H1 (cell line): ENCODE measurements around the gene UBXN4. TPM values are rescaled to one million over a fixed set of nuclear protein-coding genes. Genes with fewer than 3 reads are reported as not detected.

ENCODE experiments used
- CTCF ChIA-PET: fragments of 300-600 bp; sonication (Branson Sonifier 250); formaldehyde crosslinking; loops from one replicate; lab custom pipeline; 2021; ENCODE audit not compliant: partially characterized antibody; lab: Charles Lee
- POLR2A ChIA-PET: fragments of 300-600 bp; sonication (Branson Sonifier 250); formaldehyde crosslinking; loops from one replicate; lab custom pipeline; 2021; ENCODE audit warnings: inconsistent platforms; ENCODE audit not compliant: partially characterized antibody; lab: Charles Lee
- DNase-seq, 2 experiments: peaks; one replicate each; pipeline versions ENCODE4 v3.0.0 to v3.0.0-alpha.2; 2010 to 2022; ENCODE audit warnings: low spot score in 2 of 2, low read depth in 1 of 2, mixed read lengths in 1 of 2
- FAIRE-seq: peaks from 2 replicates; lab custom pipeline; 2011; peaks lifted over from hg19 to GRCh38; lab: Jason Lieb, UNC
- H2AFZ ChIP-seq: 2 replicates; pipeline ENCODE4 v1.8.1; 2012; ENCODE audit warnings: low read length, inconsistent platforms
- H2AK5ac ChIP-seq: 2 replicates; pipeline ENCODE4 v1.6.1; 2013; ENCODE audit warnings: low read depth, low read length
- H2BK120ac ChIP-seq: replicated peaks from 2 replicates; pipeline ENCODE3; 2013; ENCODE audit warnings: low read depth, low read length, inconsistent platforms
- H2BK12ac ChIP-seq: 2 replicates; pipeline ENCODE4 v1.6.1; 2013; ENCODE audit warnings: low read depth, low read length
- H2BK15ac ChIP-seq: 2 replicates; pipeline ENCODE4 v1.6.1; 2013; ENCODE audit warnings: low read length
- H2BK20ac ChIP-seq: 2 replicates; pipeline ENCODE4 v1.6.1; 2013; ENCODE audit warnings: low read length
- H2BK5ac ChIP-seq: 2 replicates; pipeline ENCODE4 v1.6.1; 2013; ENCODE audit warnings: low read depth, low read length
- H3K14ac ChIP-seq: 2 replicates; pipeline ENCODE4 v1.6.1; 2013; ENCODE audit warnings: inconsistent platforms; ENCODE audit not compliant: insufficient read length
- H3K18ac ChIP-seq: 2 replicates; pipeline ENCODE4 v1.6.1; 2013; ENCODE audit warnings: low read length; ENCODE audit errors: extremely low read depth
- H3K23ac ChIP-seq: 2 replicates; pipeline ENCODE4 v1.6.1; 2013; ENCODE audit warnings: inconsistent platforms; ENCODE audit not compliant: insufficient read length
- H3K23me2 ChIP-seq: 2 replicates; pipeline ENCODE4 v1.6.1; 2013; ENCODE audit warnings: low read depth, low read length
- H3K27ac ChIP-seq: 2 replicates; pipeline ENCODE4 v1.6.1; 2011; ENCODE audit warnings: low read depth, low read length, inconsistent platforms
- H3K27me3 ChIP-seq, 4 experiments: replicated peaks in 1 of 4; 1 replicate in 1 of 4; 2 replicates in 3 of 4; pipeline versions ENCODE4 v1.6.1 to v1.8.1; 2011 to 2013; ENCODE audit warnings: low read length in 3 of 4, mild to moderate bottlenecking in 3 of 4, inconsistent platforms in 2 of 4, mixed read lengths in 2 of 4, moderate library complexity in 1 of 4; ENCODE audit not compliant: control insufficient read depth in 3 of 4, insufficient read depth in 3 of 4; ENCODE audit errors: extremely low read depth in 1 of 4
- H3K36me3 ChIP-seq, 4 experiments: 2 replicates each; pipeline versions ENCODE4 v1.6.1 to v1.8.1; 2011 to 2013; ENCODE audit warnings: mild to moderate bottlenecking in 4 of 4, low read length in 3 of 4, moderate library complexity in 2 of 4, control low read depth in 1 of 4, inconsistent platforms in 1 of 4; ENCODE audit not compliant: insufficient read depth in 4 of 4, control insufficient read depth in 2 of 4
- H3K4ac ChIP-seq: replicated peaks from 2 replicates; pipeline ENCODE3; 2013; ENCODE audit warnings: low read length, low read depth, mixed read lengths, inconsistent platforms; ENCODE audit not compliant: insufficient read length
- H3K4me1 ChIP-seq, 4 experiments: replicated peaks in 1 of 4; 1 replicate in 1 of 4; 2 replicates in 3 of 4; pipeline versions ENCODE4 v1.6.1 to v1.8.1; 2011 to 2013; ENCODE audit warnings: low read length in 3 of 4, inconsistent platforms in 2 of 4, mixed read lengths in 1 of 4; ENCODE audit not compliant: insufficient read depth in 4 of 4, control insufficient read depth in 3 of 4
- H3K4me2 ChIP-seq, 2 experiments: 2 replicates each; pipeline versions ENCODE4 v1.6.1 to v1.8.1; 2011 to 2013; ENCODE audit warnings: low read depth in 2 of 2, low read length in 2 of 2, control low read depth in 1 of 2, inconsistent platforms in 1 of 2, mild to moderate bottlenecking in 1 of 2; ENCODE audit not compliant: insufficient read depth in 1 of 2
- H3K4me3 ChIP-seq, 4 experiments: fragments of 200-600, 300-600 bp in 1 of 4; sonication (generic), shearing (Covaris generic), sonication (Bioruptor Twin) in 1 of 4; 2 replicates each; pipeline versions ENCODE4 v1.5.1 to v1.8.1; 2011 to 2016; ENCODE audit warnings: low read length in 4 of 4, low read depth in 3 of 4, control low read depth in 2 of 4, inconsistent platforms in 2 of 4, mild to moderate bottlenecking in 2 of 4, mixed read lengths in 1 of 4, moderate library complexity in 1 of 4; ENCODE audit not compliant: insufficient read depth in 2 of 4; ENCODE audit errors: extremely low read depth in 1 of 4
- H3K56ac ChIP-seq: replicated peaks from 2 replicates; pipeline ENCODE3; 2013; ENCODE audit warnings: low read depth, mild to moderate bottlenecking, mixed read lengths, low read length, inconsistent platforms; ENCODE audit not compliant: insufficient read length
- H3K79me1 ChIP-seq: 2 replicates; pipeline ENCODE4 v1.6.1; 2013; ENCODE audit warnings: low read depth, low read length, control low read depth
- H3K79me2 ChIP-seq, 2 experiments: 2 replicates each; pipeline versions ENCODE4 v1.6.1 to v1.8.1; 2012 to 2013; ENCODE audit warnings: low read length in 2 of 2, mild to moderate bottlenecking in 2 of 2, inconsistent platforms in 1 of 2; ENCODE audit not compliant: insufficient read depth in 2 of 2, control insufficient read depth in 1 of 2
- H3K9ac ChIP-seq, 4 experiments: replicated peaks in 1 of 4; 1 replicate in 1 of 4; 2 replicates in 3 of 4; pipeline versions ENCODE4 v1.6.1 to v1.8.1; 2011 to 2013; ENCODE audit warnings: low read depth in 3 of 4, low read length in 3 of 4, control low read depth in 2 of 4, mild to moderate bottlenecking in 2 of 4, moderate library complexity in 2 of 4, inconsistent platforms in 1 of 4; ENCODE audit errors: extremely low read depth in 1 of 4
- H3K9me3 ChIP-seq, 2 experiments: 2 replicates each; pipeline versions ENCODE4 v1.6.1 to v1.8.1; 2012 to 2013; ENCODE audit warnings: mild to moderate bottlenecking in 2 of 2, moderate library complexity in 2 of 2, control low read depth in 1 of 2, inconsistent platforms in 1 of 2, low read depth in 1 of 2, low read length in 1 of 2, mixed read lengths in 1 of 2; ENCODE audit not compliant: insufficient read depth in 2 of 2
- H4K20me1 ChIP-seq, 2 experiments: replicated peaks in 1 of 2; 2 replicates each; pipeline versions ENCODE3 to v1.8.1; 2011 to 2013; ENCODE audit warnings: inconsistent platforms in 2 of 2, low read length in 2 of 2, mild to moderate bottlenecking in 1 of 2; ENCODE audit not compliant: insufficient read depth in 2 of 2, control insufficient read depth in 1 of 2
- H4K5ac ChIP-seq: 2 replicates; pipeline ENCODE4 v1.6.1; 2013; ENCODE audit warnings: low read length, low read depth, mixed read lengths, inconsistent platforms; ENCODE audit not compliant: insufficient read length
- H4K8ac ChIP-seq: 2 replicates; pipeline ENCODE4 v1.8.0; 2013; ENCODE audit warnings: mild to moderate bottlenecking, moderate library complexity, low read length, inconsistent platforms; ENCODE audit not compliant: insufficient read depth; ENCODE audit errors: extremely low read depth
- H4K91ac ChIP-seq: replicated peaks from 2 replicates; pipeline ENCODE3; 2013; ENCODE audit warnings: low read length, mixed read lengths, inconsistent platforms; ENCODE audit not compliant: insufficient read length
- CHD1 ChIP-seq: IDR thresholded peaks from 2 replicates; pipeline ENCODE4 v1.6.1; 2012; ENCODE audit warnings: low read depth, low read length, improper control_type of control experiment
- CREB1 ChIP-seq: IDR thresholded peaks from 2 replicates; pipeline ENCODE4 v1.6.1; 2012; ENCODE audit warnings: inconsistent platforms
- GABPA ChIP-seq: IDR thresholded peaks from 2 replicates; pipeline ENCODE4 v1.6.1; 2011; ENCODE audit warnings: mild to moderate bottlenecking, low read length, moderate library complexity, borderline replicate concordance; ENCODE audit not compliant: insufficient read depth
- GTF2F1 ChIP-seq: IDR thresholded peaks from 2 replicates; pipeline ENCODE4 v1.6.1; 2012; ENCODE audit warnings: low read depth, low read length, improper control_type of control experiment, borderline replicate concordance
- KDM4A ChIP-seq: IDR thresholded peaks from one replicate; pipeline ENCODE4 v1.7.1; 2012; ENCODE audit warnings: low read depth, mild to moderate bottlenecking, moderate library complexity, low read length, inconsistent platforms; ENCODE audit not compliant: severe bottlenecking
- PHF8 ChIP-seq: fragments of 200-600 bp; sonication (generic); conservative IDR thresholded peaks from 2 replicates; pipeline ENCODE4 v1.7.1; 2012; ENCODE audit warnings: low read depth, mild to moderate bottlenecking, inconsistent platforms, low read length, moderate library complexity
- POLR2AphosphoS5 ChIP-seq: IDR thresholded peaks from 2 replicates; pipeline ENCODE4 v1.6.1; 2011; ENCODE audit warnings: low read depth, low read length
- RFX5 ChIP-seq: IDR thresholded peaks from 2 replicates; pipeline ENCODE4 v1.6.1; 2011; ENCODE audit warnings: low read depth, low read length, improper control_type of control experiment, borderline replicate concordance
- TAF7 ChIP-seq: optimal IDR thresholded peaks from 2 replicates; pipeline ENCODE3; 2011; ENCODE audit warnings: low read depth, mild to moderate bottlenecking, inconsistent platforms, low read length, moderate library complexity, borderline replicate concordance
- TBP ChIP-seq: IDR thresholded peaks from 2 replicates; pipeline ENCODE4 v1.6.1; 2011; ENCODE audit warnings: low read depth, low read length, improper control_type of control experiment
- TEAD4 ChIP-seq: IDR thresholded peaks from 2 replicates; pipeline ENCODE4 v1.6.1; 2012; ENCODE audit warnings: low read depth, low read length, inconsistent platforms, mixed read lengths
- ZNF274 ChIP-seq: IDR thresholded peaks from 2 replicates; pipeline ENCODE4 v1.7.0; 2012; ENCODE audit warnings: low read length, borderline replicate concordance; ENCODE audit errors: extremely low read depth
- WGBS, 2 experiments: shearing (Covaris generic) in 1 of 2; methylation state at CpG; one replicate each; pipeline versions ENCODE4 v1.1.6 to v1.1.7; 2013 to 2015; ENCODE audit warnings: low lambda C conversion rate in 2 of 2, mixed read lengths in 2 of 2, inconsistent platforms in 1 of 2, low coverage in 1 of 2, missing lambda C conversion rate in 1 of 2; ENCODE audit not compliant: insufficient replicate concordance in 2 of 2, insufficient coverage in 1 of 2, insufficient read length in 1 of 2; ENCODE audit errors: extremely low coverage in 1 of 2, missing lambda C conversion rate in 1 of 2; 5-methylcytosine and 5-hydroxymethylcytosine counted together
- polyA plus RNA-seq, 7 experiments: library from polyadenylated mRNA; depleted of rRNA in 3 of 7; stranded (reverse) in 5 of 7; unstranded in 2 of 7; fragments of >200 nt in 5 of 7; fragments of 200-250 nt in 2 of 7; gene quantifications; 1 replicate in 5 of 7; 2 replicates in 1 of 7; 4 replicates in 1 of 7; pipeline versions ENCODE4 v1.2.1 to v1.2.3, GENCODE V29; 2011 to 2013; ENCODE audit warnings: missing spikeins in 2 of 7, mixed read lengths in 2 of 7
- total RNA-seq: library from RNA; stranded (reverse); fragmentation: NEBNext Ultra II Directional; extraction: Animal tissue kit (Norgen Biotek cat#: 25700); gene quantifications from 2 replicates; pipeline ENCODE4 v1.2.1, GENCODE V29; 2021
- TF ChIP-seq, protein P1 (sequence below): IDR thresholded peaks from 2 replicates; pipeline ENCODE4 v1.6.1; 2012; ENCODE audit warnings: inconsistent platforms
- TF ChIP-seq, protein P2 (sequence below): IDR thresholded peaks from 2 replicates; pipeline ENCODE4 v1.6.1; 2011; ENCODE audit warnings: low read length, improper control_type of control experiment

Gene UBXN4
- total and polyA plus RNA-seq, 2 of the 8 experiments (the other 6 are each of a cell fraction or from before 2014, with no cell fraction given), result 20.1 to 64.2 TPM

DNA sequence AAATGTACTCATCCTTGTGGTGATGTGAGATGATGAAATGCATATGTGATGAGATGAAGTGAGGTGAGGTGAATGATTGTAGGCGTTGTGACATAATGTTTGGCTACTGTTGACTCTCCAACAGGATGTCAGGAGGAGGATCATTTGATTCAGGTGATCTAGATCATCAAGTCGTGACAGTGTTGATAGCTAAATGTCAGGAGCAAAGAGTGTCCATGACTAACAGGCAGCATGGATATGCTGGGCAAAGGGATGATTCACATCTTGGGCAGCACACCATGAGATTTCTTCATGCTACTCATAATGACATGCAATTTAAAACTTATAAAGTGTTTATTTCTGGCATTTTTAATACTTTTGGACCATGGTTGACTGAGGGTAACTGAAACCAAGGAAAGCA lies 40.2 kb upstream of the UBXN4 start:
- H2AK5ac ChIP-seq, result no peak overlapping the region
- H4K20me1 ChIP-seq, result no peaks in the 10 kb centered on the region
- DNase-seq (no peak), FAIRE-seq (no peak)
- 86 to 100% methylated on average over 1 to 2 of the region's 2 CpGs for WGBS, 2 experiments
- no peak overlapping the region for H3K18ac ChIP-seq
- no peak overlapping the region for H4K91ac ChIP-seq
- H3K27ac ChIP-seq, result no peak overlapping the region
- ChIA-PET CTCF (interaction anchor here (1.3 to 3.5 kb wide), 2 partner anchors 8 to 32 kb away, joined by 3 to 18 read pairs; no protein-coding TSS in a partner anchor), POLR2A (interaction anchor here (1.0 kb wide), 1 partner anchor 64 kb away, joined by 3 read pairs; no protein-coding TSS in a partner anchor)
- H3K4me2 ChIP-seq, result no peak overlapping the region
- H4K5ac ChIP-seq, result no peak overlapping the region
- no peak overlapping the region for H2BK15ac ChIP-seq
- H4K8ac ChIP-seq, result no peak overlapping the region
- H2BK20ac ChIP-seq, result no peak overlapping the region
- H2BK5ac ChIP-seq, result no peak overlapping the region
- no peak overlapping the region for H3K14ac ChIP-seq
- H3K36me3 ChIP-seq, result peaks cover 0 to 6% (median 1%) of the 10 kb centered on the region in 4 experiments; a peak in 3 of 8 replicates
- no peak overlapping the region for H3K23ac ChIP-seq
- no peak overlapping the region for H3K4ac ChIP-seq
- H2BK12ac ChIP-seq, result no peak overlapping the region
- H3K79me1 ChIP-seq, result no peaks in the 10 kb centered on the region
- no peaks in the 10 kb centered on the region; the same call in 1 of the 2 replicates for H3K23me2 ChIP-seq
- no peak overlapping the region for H3K56ac ChIP-seq
- no peaks in the 10 kb centered on the region for H3K79me2 ChIP-seq
- H2BK120ac ChIP-seq, result no peak overlapping the region
- no peaks in the 10 kb centered on the region for H3K27me3 ChIP-seq
- H3K9ac ChIP-seq, result no peak overlapping the region
- no peaks in the 10 kb centered on the region for H3K9me3 ChIP-seq
- H3K4me3 ChIP-seq, result no peak overlapping the region
- H2AFZ ChIP-seq, result no peak overlapping the region
- no peaks in the 10 kb centered on the region for H3K4me1 ChIP-seq
- TF ChIP-seq TBP (no peak), GTF2F1 (no peak), RFX5 (no peak), GABPA (no peak), TEAD4 (no peak), PHF8 (no peak), POLR2AphosphoS5 (no peak), TAF7 (no peak), CHD1 (no peak), KDM4A (no peak), ZNF274 (no peak), CREB1 (no peak)
- TF ChIP-seq, protein P1, sequence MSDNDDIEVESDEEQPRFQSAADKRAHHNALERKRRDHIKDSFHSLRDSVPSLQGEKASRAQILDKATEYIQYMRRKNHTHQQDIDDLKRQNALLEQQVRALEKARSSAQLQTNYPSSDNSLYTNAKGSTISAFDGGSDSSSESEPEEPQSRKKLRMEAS, result no peak
- TF ChIP-seq, protein P2, sequence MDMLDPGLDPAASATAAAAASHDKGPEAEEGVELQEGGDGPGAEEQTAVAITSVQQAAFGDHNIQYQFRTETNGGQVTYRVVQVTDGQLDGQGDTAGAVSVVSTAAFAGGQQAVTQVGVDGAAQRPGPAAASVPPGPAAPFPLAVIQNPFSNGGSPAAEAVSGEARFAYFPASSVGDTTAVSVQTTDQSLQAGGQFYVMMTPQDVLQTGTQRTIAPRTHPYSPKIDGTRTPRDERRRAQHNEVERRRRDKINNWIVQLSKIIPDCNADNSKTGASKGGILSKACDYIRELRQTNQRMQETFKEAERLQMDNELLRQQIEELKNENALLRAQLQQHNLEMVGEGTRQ, result no peak
